Progenitor cell of endocrine pancreas (in vitro differentiated cells): Measurements from ENCODE around the gene LRRC31. TPM values are rescaled to one million over a fixed set of nuclear protein-coding genes. Genes with fewer than 3 reads are reported as not detected.

ENCODE experiments used
- DNase-seq: peaks from one replicate; pipeline ENCODE4 v3.0.0; 2021; ENCODE audit warnings: low spot score; ENCODE audit not compliant: unreplicated experiment
- H3K27ac Mint-ChIP-seq: 2 replicates; pipeline ENCODE4 v1.8.0; 2021; ENCODE audit warnings: mild to moderate bottlenecking, moderate library complexity, mixed read lengths
- H3K27me3 Mint-ChIP-seq: 2 replicates; pipeline ENCODE4 v1.8.0; 2021; ENCODE audit warnings: mixed read lengths
- H3K36me3 Mint-ChIP-seq: 2 replicates; pipeline ENCODE4 v1.8.0; 2022; ENCODE audit warnings: mixed read lengths; ENCODE audit not compliant: insufficient read depth
- H3K4me1 Mint-ChIP-seq: 2 replicates; pipeline ENCODE4 v1.8.0; 2021; ENCODE audit warnings: low read depth, mixed read lengths
- H3K4me3 Mint-ChIP-seq: 2 replicates; pipeline ENCODE4 v1.8.0; 2021; ENCODE audit warnings: low read depth, mild to moderate bottlenecking, moderate library complexity, mixed read lengths
- H3K9me3 Mint-ChIP-seq: 2 replicates; pipeline ENCODE4 v1.8.0; 2021; ENCODE audit warnings: low read depth, mixed read lengths
- CTCF ChIP-seq: fragments of 200-600 bp; sonication (generic); IDR thresholded peaks from one replicate; pipeline ENCODE4 v1.5.0; 2021; ENCODE audit warnings: antibody characterized with exemption, mild to moderate bottlenecking; ENCODE audit not compliant: unreplicated experiment
- long read RNA-seq: library from polyadenylated mRNA; unstranded; transcript quantifications from one replicate; pipeline ENCODE4 v2.0.0, GENCODE V29; 2020
- total RNA-seq: library from RNA; stranded (reverse); gene quantifications from 2 replicates; pipeline ENCODE4 v1.2.1, GENCODE V29; 2021

Gene LRRC31
- 0.67 and 1.2 TPM in 2 replicates for total RNA-seq
- long read RNA-seq: 0 reads

GRCh38 chr3:169869484-169870220 is at the start of gene LRRC31:
LRRC31 (minus strand) TSS chr3:169869935; CDS start chr3:169869807, 128 bp downstream.
- Mint-ChIP-seq H3K9me3 (peaks cover 1% of the 10 kb centered on the region), H3K27me3 (no peaks in the 10 kb centered on the region), H3K4me3 (peak within 1 kb of the TSS; percentile 48), H3K27ac (peak within 1 kb of the TSS; percentile 57), H3K4me1 (peaks cover 15% of the 10 kb centered on the region), H3K36me3 (peaks cover under 1% of the 10 kb centered on the region)
- TF ChIP-seq CTCF: no peak
- no peak for DNase-seq

- no peak for TF ChIP-seq CTCF
- Mint-ChIP-seq H3K27me3 (no peaks in the 10 kb centered on the region), H3K4me3 (no peak overlapping the region), H3K4me1 (no peaks in the 10 kb centered on the region), H3K27ac (no peak overlapping the region), H3K36me3 (no peaks in the 10 kb centered on the region), H3K9me3 (no peaks in the 10 kb centered on the region)
- no peak for DNase-seq
Observed at GRCh38 chr3:169914321-169914720, 44.6 kb upstream of the LRRC31 start.

GRCh38 chr3:169913323-169913722 is 43.6 kb upstream of the LRRC31 start:
- H3K4me1 Mint-ChIP-seq: no peaks in the 10 kb centered on the region
- no peaks in the 10 kb centered on the region for H3K36me3 Mint-ChIP-seq
- no peak for TF ChIP-seq CTCF
- H3K4me3 Mint-ChIP-seq: no peak overlapping the region
- no peak for DNase-seq
- no peaks in the 10 kb centered on the region for H3K9me3 Mint-ChIP-seq
- no peak overlapping the region for H3K27ac Mint-ChIP-seq
- no peaks in the 10 kb centered on the region for H3K27me3 Mint-ChIP-seq

GRCh38 chr3:169911272-169911671 is 41.5 kb upstream of the LRRC31 start, which contains the start of gene SAMD7:
SAMD7 (plus strand) TSS chr3:169911572; CDS start chr3:169919499, 7,927 bp downstream.
- DNase-seq: no peak
- Mint-ChIP-seq H3K36me3 (no peaks in the 10 kb centered on the region), H3K27me3 (peaks cover 8% of the 10 kb centered on the region), H3K4me3 (no peak within 1 kb of the TSS), H3K27ac (no peak within 1 kb of the TSS), H3K9me3 (no peaks in the 10 kb centered on the region), H3K4me1 (peaks cover 1% of the 10 kb centered on the region)
- no peak for TF ChIP-seq CTCF

GRCh38 chr3:169907944-169908343 is 38.2 kb upstream of the LRRC31 start:
- Mint-ChIP-seq H3K9me3 (peaks cover 10% of the 10 kb centered on the region), H3K36me3 (no peaks in the 10 kb centered on the region), H3K4me1 (peaks cover 4% of the 10 kb centered on the region), H3K27me3 (peaks cover 12% of the 10 kb centered on the region), H3K4me3 (no peak overlapping the region), H3K27ac (no peak overlapping the region)
- TF ChIP-seq CTCF: no peak
- no peak for DNase-seq
